A204.1 (cell line): ENCODE measurements around the gene PARD3B.

ENCODE experiments used
- FAIRE-seq: peaks from 2 replicates; lab custom pipeline; 2012; peaks lifted over from hg19 to GRCh38; lab: Jason Lieb, UNC

Gene PARD3B

DNA sequence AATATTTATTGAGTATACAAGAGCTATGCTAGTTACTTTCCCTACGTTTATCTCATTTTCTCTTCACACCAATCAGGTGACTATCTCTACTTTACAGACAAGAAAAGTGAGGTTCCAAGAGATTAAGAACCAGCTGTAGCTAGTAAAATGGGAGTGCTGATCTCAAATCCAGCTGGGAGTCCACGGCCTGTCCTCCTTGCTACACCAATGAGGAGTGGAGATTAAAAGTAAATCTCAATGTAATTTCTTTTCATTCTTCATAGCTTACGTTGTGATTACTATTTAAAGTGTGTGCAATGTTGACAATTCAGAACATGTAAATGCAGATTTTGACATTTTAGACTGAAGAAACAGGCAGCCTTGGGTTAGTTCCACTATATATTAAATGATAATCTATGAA is 1083.1 kb downstream of the PARD3B start:
- FAIRE-seq = no peak

DNA sequence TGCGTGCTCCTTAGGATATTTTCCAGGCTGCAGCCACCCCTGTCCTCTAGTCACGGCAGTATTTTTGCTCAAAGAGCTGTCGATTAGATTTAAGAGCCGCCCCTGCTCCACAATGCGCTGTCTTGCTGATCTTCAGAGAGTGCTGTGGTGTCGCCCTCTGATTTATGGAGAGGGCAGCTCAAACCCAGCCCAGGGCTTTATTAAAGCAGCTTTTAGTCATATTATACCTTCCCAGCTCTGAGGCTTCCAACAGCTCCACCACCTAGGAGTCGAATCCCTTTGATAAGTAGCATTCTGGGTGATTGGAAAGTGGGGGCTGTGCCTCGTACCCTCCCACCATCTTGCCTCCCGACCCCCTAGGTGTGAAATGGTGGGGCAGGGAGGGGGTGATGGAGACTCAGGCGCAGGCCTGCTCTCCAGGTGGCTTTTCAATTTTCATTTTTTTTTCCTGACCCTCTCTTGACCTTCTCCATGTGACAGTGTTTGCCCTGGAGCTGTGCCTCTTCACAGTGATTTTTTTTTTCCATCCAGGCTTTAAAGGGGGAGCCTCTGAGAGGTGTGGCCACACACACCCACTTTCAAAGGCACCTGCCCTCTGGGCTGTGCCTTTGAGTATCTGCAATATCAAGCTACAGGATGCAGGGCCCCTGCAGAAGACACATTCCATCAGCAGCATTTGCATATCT is 1084.0 kb downstream of the PARD3B start:
- no peak for FAIRE-seq

DNA sequence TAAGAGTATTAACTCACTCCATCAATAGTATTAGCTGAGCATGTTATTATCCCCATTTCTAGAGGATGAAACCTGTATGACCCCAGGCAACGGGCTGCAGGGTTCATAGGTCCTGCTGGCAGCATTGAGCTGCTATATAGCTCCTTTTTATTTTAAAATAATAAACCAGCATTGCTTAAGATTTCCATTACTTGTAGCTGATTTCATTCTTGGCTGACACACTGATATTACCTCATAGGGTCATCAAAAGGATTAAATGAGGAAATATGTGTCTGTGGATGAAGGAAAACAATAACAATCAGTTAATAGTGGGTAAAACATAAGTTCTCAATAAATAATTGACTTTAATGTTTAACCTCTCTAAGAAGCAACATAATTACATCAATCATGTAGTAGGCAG is 1088.7 kb downstream of the PARD3B start:
- FAIRE-seq = no peak

DNA sequence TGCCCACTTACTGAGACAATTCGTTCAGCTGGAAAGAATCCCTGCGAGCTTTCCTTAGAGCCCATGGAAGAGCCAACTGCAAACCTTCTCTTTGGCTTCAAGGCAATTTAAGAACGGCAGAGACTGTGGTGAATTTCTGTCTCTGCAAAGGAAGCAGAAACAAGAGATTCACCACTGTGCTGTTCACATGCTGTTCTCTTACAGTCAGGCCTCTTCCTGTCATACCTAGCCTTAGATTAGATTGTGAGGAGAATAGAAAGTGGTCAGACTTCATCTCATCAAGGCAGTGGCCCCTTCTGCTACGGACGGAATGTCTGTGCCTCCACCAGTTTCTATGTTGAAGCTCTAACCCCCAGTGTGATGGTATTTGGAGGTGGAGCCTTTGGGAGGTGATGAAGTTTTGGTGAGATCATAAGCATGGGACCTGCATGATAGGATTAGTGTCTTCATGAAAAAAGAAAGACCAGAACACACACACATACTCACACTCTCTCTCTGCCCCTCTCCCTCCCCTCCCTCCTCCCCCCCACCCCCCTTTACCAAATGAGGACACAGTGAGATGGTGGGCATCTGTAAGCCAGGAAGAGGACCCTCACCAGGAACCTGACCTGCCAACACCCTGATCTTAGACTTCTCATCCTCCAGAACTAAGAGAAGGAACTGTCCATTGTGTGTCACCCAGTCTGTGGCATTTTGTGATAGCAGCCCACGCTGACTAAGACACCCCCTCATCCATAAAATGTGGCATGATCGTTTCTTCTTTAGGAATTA is 1091.5 kb downstream of the PARD3B start:
- no peak for FAIRE-seq

DNA sequence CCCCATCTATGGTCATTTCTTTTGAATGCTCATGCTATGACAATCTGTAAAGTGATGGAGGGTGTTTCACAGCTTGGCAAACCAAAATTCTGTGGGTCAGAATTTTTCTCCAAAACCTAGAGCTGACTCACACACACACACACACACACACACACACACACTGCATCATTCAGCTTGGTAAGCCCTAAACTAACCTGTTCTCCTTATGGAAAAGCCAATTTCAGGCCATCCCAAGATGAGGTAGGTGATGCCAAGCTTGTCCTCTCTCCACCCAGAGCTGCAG is 1092.0 kb downstream of the PARD3B start:
- FAIRE-seq = no peak

DNA sequence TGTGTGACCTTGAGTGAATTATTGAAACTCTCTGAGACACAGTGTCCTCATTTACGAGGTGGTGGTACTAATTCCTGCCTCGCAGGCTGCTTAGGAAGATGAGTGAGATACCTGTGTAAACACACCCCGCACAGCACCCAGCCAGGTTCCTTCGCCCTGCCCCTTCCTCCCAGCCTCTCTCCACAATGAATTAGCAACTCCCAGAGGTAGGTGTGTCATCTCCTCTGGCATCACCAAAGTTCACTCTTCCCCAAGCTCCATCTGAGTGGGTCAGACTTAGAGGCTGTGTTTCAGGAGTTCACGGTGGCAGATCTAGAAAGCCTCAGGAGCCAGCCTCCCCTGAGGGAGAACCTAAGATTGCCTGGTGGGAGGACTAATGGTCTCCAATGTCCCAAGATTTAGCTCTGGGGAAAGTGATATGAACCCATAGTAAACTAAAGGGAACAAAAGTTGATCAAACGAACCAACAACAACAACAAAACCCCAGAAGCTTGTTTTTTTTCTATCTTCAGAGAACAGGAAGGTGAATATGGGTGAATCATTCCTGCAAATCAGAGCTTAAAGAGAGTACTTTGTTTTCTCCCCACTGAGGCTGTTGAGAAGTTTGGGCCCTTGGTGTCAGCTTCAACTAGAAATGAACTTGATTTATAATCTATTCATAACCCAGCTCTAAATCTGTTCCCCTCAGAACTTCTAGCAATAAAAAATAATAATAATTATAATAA is 1092.7 kb downstream of the PARD3B start:
- FAIRE-seq = no peak

DNA sequence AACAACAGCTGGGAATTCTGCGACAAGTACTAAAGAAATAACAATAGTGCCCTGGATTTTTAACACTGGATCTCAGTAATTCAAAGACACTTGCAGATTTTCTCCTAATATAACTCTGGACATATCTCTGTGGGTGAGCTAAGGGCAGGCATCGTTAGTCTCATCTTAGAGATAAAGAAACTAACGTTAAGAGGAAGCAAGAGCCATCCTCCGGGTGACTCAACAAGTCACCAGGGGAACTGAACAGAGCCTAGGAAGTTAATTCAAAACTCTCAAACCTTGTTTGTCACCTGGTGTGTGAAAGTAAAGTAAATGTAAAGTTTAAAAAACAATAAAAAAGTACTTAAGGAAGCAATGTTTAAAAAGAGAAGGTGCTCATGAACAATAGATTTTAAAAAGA is 1095.4 kb downstream of the PARD3B start:
- no peak for FAIRE-seq

DNA sequence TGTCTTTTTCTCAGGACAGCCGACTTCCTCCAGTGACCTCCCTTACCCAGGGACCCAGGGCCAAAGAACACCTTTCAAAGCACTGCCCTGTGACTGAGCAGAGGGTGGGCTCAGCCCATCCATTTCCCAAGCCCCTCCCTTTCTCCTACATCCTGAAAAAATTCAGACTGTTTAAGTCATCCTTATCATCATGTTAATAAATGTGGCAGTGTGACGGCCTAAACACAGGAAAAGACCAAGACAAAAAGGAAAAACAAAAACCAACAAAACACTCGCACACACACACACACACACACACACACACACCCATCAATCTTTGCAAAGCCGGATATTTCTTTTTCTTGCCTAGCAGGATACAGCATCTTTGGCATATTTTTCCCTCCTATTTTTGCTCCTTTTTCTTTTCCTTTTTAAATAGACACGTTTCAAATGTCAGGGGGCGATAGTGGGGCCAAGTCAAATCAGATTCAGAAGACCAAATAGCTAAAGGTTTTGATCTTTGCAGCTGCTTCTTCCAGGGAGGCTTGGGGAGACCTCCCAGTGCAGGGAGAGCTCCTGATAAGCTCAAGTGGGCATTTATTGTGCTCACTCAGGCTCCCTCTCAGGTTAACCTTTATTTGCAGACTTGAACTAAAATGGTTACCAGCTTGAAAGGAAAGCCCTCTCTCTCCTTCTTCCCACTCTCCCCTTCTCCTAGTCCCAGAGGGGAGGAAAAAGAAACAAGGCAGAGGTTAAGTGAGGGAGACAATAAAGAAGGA is 1097.5 kb downstream of the PARD3B start:
- FAIRE-seq = no peak

DNA sequence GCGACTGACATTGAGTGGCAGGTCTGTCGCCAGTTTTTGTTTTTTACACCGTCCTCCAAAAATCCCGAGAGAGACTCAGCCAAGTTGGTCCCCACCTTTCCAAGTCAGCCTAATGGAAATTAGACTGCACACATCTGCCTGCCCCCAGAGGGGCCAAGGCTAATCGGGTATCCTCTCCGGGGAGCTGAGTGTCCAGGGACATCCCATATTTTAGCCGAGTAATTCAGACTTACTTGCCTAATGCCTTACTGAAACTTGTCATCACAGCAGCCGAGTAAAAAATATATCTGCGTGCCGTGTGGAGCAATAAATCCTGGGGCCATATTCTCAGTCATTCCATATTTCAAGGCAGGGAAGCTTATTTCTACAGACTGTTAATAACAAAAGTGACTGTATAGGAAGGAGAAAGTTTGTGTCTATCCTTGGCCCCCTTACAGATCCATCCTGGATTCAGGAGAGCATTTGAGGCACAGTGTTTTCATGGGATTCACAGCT is 1098.2 kb downstream of the PARD3B start:
- no peak for FAIRE-seq

DNA sequence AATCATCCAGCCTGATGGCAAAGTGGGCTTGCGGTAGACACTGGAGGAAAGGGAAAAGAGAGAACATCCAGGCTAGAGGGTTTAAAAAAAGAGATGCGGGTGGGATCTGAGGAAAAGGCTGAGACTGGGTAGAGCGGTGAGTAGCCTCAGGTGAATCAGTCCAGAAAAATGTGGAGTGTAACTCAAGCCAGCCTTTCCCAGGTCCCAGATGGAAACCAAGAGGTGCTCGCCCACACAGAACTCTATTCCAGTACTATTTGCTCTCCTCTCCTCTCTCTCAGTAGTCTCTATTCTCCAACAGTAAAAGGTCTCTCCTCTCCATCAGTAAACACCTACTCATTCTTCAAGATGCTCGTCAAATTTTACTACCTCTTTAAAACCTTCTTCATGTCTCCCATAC is 1098.7 kb downstream of the PARD3B start:
- FAIRE-seq = no peak

DNA sequence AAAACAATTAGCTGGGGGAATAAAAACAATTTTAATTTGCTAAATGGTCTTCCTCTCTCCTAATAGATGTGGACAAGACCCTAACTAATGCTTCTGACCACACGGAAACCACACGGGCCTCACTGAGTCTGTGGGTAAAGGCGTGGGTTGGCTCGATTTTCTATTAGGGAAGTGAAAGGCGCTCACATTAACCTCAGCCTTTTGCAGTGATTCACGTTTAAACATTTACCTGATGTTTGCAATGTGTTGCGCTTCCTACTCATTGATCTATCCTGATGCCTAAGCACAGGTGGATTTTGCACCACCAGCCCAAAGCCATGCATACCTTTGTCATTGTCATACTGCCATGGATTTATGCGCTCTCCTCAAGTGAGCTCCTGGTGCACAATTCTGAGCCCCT is 1101.4 kb downstream of the PARD3B start:
- no peak for FAIRE-seq

DNA sequence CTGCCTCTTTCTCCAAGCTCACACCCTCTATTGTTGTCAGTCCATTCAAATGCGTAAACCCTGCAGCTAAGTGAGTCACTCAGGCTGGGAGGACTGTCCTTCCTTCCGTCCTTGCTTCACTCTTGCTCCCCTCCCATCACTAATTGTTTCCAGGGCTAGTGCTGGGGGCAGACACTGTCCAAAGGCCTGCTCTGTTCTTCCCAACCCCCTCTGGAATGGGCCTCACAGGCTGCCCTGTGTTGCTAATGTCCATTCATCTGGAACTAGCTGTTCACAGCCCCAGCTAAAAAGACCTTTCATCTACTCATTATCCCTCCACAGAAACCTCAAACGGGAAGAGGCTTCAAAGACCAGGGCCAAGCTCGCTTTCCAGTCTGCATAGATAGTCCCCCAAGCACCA is 1105.2 kb downstream of the PARD3B start:
- no peak for FAIRE-seq

DNA sequence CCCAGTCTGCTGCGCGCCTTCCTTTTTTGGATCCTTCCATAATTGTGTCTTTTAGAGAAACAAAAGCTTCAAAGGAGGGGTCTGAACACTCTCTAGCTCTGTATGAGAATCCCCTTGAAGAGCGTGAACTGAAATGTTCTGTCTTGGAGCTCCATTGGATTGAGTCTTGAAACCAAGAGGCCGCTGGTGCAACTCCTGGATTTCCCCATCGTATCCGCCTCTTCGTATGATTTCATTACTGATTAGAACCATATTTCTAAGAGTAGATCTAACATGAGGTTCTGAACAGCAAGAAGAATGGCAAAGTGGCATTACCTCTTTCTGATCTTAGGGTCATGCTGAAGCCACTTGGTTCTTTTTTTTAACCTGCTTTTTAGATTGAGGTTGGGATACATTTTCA is 1105.7 kb downstream of the PARD3B start:
- FAIRE-seq = no peak

DNA sequence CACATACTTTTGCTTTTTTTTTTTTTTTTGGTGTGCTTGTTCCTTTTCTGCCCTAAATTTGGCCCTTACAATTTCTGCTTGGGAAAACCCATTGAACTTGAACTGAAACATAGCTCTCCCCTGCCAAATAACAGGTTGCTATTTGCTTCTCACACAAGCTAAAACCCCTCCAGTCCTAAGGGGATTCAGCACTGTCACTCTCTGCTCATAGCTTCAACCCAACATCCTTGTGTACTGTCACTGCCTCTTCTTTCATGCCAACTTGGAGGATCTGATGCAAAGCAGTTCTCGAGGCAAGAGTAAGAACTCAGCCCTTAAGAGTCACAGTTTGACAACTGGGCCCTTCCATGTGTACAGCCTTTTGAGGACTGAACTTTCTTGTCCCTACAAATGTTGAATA is 1106.4 kb downstream of the PARD3B start:
- FAIRE-seq = no peak

DNA sequence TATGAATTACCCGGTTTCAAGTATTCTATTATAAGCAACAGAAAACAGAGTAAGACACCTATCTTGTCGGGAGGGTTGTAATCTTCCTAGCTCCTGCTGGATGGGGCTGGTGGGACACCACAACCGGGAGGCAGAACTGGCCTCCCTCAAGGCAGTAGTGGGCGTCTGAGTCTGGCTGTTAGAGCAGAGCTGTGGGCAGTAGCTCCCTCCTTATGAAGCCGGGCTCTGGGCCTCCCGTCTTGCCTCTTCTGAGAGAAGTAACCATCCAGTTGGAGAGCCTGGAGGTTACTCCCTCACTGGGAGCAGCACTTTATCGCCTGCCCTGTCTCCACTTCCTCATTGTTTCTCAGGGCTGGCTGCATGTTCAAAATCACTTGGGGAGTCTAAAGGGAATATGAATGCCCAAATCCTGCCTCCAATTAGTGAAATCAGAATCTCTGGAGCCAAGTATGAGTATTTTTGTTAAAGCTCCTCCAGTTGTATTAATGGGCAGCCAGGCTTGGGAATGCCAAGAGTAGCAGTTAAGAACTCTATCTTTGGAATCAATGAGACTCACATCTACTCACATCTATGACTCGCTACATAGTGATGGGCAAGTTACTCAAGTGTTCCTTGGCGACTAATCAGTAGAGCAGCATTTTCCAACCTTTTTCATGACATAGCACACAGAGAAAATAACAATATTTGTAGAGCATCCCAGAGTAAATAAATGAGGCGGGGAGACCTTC is 1109.8 kb downstream of the PARD3B start:
- no peak for FAIRE-seq

DNA sequence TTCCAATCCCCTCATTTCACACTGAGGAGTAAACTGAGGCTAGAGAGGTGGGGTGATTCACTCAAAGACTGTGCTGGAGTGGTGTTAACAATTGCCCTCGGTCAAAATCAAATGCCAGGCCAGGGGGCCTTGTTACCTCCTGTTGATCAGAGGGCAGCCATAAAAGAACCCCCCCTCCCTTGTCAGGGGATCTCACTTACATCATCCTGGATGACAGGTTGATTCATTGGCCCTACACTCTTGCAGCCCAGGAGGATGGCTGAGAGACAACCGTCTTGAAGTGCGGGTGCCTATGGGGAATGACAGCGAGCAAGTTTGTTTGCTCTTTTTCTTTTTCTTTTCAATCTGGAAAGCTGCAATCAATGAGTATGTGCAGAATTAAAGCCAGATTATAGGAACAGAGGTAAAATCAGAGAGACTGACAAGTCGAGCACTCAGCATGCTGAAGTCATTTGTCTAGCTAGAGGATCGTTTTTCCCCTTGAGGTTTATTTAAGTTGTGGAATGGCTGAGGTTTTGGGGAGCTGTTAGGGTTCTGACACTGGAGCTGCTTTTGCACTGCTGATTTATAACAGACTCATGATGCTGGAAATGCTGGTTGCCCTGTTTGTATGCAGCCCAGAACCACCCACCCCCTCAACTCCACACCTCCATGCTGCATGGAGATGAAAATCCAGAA is 1110.6 kb downstream of the PARD3B start:
- FAIRE-seq = no peak

DNA sequence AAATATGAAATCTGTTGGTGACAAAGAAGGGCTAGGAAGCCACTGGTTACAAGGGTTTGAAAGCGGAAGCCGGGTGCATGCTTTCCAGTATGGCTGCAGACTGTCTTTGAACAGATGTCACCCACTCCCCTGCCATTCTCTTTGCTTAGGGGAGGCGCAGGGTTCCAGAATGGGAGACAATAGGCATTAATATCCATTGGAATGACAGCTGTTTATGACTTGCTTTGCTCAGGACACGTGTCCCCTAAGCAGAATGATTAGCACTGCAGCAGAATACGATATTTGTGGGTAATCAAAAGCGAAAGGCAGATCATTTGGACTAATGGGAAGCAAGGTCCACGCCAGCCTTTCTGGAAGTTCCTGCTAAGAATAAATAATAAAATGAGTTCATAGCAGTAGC is 1111.2 kb downstream of the PARD3B start:
- FAIRE-seq = no peak

DNA sequence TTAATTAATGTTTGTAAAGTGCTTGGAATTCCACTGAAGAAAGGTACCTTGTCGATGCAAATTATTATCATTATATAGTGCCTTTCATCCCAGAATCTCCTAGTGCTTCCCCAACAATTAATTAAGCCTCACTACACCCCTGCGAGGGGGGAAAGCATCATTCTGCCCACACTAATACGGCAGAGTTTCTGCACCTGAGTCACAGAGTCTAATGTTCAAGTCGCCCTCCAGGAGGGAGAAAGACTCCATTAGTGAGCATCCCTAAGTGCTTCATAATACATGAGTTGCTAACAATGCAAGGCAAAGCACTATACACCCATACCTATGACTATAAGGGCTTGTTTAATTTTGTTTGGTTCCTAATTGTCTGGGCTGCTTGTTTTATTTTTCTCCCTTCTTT is 1111.7 kb downstream of the PARD3B start:
- FAIRE-seq = no peak

DNA sequence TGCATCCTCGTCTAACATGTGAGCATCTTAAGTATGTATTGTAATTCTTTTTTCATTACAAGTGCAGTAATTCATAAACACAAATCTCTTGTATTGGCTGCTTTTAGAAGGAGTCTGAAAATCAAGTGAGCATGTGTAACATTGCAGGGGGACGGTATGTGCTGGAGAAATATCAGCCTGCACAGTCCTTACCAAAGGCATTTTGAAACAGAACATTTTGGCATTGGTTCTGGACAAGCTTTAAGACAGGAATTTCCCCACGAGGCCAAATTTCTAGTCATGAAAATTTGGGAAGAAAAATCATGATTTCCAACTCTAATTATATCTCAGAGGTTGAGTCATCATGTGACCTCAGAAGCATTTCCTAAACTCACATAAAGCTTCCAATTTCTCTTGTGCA is 1112.3 kb downstream of the PARD3B start:
- FAIRE-seq = no peak

DNA sequence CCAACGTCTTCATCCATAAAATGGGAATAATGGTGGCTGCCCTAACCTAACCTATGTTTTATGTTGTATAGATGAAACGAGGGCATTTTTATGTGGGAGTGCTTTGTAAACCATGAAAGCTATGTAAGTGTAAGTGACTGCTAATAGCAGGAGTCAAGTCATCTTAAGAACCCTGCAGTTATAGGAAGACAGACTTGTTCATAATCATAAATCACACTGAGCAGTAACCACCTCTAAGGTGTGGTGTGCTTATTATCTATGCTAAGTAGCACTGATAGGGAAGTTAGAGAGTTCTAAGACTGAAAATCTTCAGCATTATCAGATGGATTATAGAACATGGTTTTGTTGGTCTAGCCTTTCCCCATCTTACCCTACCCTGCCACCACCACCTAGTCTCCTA is 1112.8 kb downstream of the PARD3B start:
- no peak for FAIRE-seq

DNA sequence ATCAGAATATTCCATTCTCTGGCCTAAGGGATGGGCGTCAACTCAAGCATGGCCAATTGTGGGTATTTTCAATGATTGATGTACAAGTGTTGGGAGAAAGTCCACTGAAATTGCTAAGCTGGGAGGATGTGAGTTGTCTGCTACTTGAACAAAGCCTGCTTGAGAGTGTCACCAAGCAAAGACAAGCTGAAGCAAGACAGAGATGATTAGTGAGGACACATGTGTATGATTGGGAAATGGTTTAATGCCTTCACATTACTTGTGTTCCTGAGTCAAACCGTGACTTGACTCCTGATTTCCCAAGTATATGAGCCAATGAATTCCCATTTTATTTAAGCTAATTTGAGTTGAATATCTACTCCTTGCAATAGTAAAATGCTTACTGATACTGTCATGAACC is 1113.3 kb downstream of the PARD3B start:
- no peak for FAIRE-seq

DNA sequence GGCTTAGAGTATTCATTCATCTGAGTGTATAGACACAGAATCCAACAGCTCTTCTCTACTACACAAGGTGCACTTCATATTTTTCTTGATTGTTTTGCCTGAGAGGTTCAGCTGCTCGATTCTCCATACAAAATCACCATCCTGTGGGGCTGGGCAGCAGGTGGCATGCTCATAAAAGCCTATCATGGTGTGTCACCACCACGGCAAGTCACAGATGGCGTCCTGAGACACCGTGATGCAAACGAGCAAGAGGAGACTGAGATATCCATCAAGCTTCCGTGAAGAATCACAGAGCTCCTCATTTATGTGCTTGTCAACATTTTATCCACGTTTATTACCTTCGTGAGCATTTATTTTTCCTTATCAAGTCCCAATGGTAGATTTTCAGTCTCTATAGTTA is 1114.6 kb downstream of the PARD3B start:
- no peak for FAIRE-seq
